IPS-NIHi7 (cell line): ENCODE data around the gene SUSD3.
"Not testable (repeated sequence)": the region's sequence is repeated elsewhere in the genome, so short reads cannot be mapped to it uniquely, and the experiment has no call there.

ENCODE experiments used
- DNase-seq: peaks from one replicate; pipeline ENCODE4 v3.0.0; 2012; ENCODE audit warnings: mixed read lengths; ENCODE audit errors: extremely low spot score

The SUSD3 gene

DNA sequence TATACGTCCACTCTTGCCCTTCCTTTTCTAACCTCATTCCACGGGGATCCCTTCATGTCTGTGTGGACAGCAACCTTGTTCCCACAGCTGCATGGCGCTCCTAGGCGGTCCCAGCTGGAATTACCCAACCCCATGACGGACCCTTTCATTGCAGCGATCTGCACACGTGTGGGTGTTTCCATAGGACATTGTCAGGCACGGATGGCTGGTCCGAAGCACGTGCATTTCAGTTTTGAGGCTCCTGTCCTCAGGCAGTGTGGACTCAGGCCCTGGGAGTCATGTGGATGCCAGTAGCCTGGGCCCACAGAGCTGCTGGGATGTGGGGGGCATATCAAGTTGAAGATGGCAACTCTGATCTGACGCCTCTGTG lies 52.5 kb downstream of the SUSD3 start:
- no peak for DNase-seq

GRCh38 chr9:93111371-93112115 lies 53.0 kb downstream of the SUSD3 start:
- DNase-seq, result no peak

- no peak for DNase-seq
Observed at GRCh38 chr9:93112116-93112863, 53.8 kb downstream of the SUSD3 start.

GRCh38 chr9:93112864-93113389 lies 54.4 kb downstream of the SUSD3 start:
- DNase-seq, result no peak

DNA sequence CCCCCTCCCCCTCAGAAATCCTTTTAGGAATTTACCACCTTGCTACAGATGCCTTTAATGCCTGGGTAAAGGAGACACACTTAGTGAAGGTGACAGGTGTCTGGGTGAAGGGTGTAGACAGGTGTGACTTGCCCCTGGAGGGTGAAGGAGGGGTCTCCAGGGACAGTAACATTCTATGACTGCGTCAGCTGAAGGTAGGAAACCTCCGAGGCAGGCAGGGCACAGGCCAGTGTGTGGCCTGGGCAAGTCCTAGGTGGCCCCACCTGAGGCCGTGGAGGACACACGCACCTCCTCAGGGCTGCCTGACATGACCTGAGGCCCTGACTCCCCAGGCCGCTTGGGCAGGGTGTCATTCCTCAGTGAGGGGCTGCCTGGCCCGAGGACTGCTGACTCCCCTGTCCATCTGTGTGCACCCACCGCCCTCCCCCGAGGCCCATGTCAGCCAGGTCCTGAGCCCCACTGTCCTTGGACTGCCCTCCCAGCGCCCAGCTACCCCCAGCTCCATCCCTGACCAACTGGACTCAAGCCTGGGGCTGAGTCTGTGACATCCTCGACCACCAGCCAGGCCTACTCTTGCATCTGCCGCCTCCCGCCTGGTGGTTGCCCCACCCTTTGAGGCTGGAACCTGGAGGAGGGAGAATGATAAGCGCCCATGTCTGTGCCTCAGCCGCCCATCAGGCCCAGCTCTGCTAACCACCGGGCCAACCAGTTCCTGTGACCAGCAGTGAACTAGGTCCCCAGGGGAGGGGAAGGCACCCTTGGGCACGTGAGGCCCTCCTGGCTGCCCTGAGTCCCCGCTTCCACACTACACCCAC lies 55.9 kb downstream of the SUSD3 start:
- DNase-seq, result no peak

GRCh38 chr9:93114984-93115335 lies 56.5 kb downstream of the SUSD3 start:
- DNase-seq, result no peak

DNA sequence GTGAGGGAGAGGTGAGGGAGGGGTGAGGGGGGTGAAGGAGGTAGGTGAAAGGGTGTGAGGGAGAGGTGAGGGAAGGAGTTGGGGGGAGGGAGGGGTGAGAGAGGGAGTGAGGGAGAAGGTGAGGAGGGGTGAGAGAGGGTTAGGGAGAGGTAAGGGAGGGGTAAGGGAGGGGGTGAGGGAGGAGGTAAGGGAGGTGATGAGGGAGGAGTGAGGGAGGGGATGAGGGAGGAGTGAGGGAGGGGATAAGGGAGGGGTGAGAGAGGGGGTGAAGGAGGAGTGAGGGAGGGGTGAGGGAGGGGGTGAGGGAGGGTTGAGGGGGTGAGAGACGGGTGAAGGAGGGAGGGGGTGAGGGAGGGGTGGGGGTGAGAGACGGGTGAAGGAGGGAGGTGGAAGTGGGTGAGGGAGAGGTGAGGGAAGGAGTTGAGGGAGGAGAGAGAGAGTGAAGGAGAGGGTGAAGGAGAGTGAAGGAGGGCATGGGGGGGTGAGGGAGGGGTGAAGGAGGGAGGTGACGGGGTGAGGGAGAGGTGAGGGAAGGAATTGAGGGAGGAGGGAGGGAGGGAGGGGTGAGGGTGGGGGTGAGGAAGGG lies 57.1 kb downstream of the SUSD3 start:
- no peak for DNase-seq

- no peak for DNase-seq
Observed at GRCh38 chr9:93116072-93116961, 57.8 kb downstream of the SUSD3 start.

GRCh38 chr9:93117521-93117920 lies 59.0 kb downstream of the SUSD3 start:
- not testable (repeated sequence) for DNase-seq

GRCh38 chr9:93117924-93118862 lies 59.7 kb downstream of the SUSD3 start:
- DNase-seq, result no peak

GRCh38 chr9:93118863-93119702 lies 60.6 kb downstream of the SUSD3 start:
- DNase-seq, result no peak

GRCh38 chr9:93119703-93119952 lies 61.1 kb downstream of the SUSD3 start:
- DNase-seq, result no peak

GRCh38 chr9:93119953-93120845 lies 61.7 kb downstream of the SUSD3 start:
- DNase-seq, result peak; percentile 66

GRCh38 chr9:93120846-93121315 lies 62.4 kb downstream of the SUSD3 start:
- no peak for DNase-seq

GRCh38 chr9:93121316-93122241 lies 63.1 kb downstream of the SUSD3 start:
- no peak for DNase-seq

DNA sequence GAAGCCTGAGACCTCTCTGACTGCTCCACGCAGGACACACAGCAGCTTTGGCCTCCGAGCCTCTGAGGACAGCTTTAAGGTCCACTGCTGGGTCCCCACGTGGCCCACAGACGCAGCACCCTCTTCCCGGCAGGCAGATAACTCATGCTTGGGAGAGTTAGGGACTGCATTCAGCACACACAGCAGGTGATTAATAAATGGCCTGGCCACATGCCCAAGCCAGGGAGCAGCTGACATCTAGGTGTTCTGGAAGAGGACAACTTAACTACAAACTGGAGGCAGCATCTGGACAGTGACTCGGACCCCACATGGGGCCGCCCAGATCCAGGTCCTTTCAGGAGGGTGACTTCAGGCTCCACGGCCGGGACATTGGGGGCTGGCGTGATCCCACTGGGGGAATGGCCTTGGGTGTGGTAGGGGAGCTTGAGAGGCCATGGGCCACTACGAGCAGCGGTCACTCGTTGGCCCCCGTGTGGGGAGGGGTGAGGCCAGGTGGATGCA lies 64.3 kb downstream of the SUSD3 start:
- no peak for DNase-seq
